HCT116 (cell line): ENCODE results near the gene SHH. TPM values are rescaled to one million over a fixed set of nuclear protein-coding genes. Genes with fewer than 3 reads are reported as not detected.

Source experiments
- ATAC-seq: fragments of 200-7000 bp; cut with Tn5 transposase; 2 replicates; pipeline ENCODE4 v1.9.1; 2020; ENCODE audit warnings: mild to moderate bottlenecking, moderate library complexity
- BruUV-seq: library from RNA; stranded (reverse); fragments of 400-500 nt; replicated peaks from 2 replicates; lab custom pipeline; 2021; lab: Mats Ljungman, UMichigan
- CTCF ChIA-PET: fragments of 300-600 bp; sonication (Branson Sonifier 250); formaldehyde crosslinking; loops from one replicate; lab custom pipeline; 2021; ENCODE audit warnings: antibody characterized with exemption; lab: Charles Lee
- POLR2A ChIA-PET: fragments of 300-600, 350-600 bp; sonication (Branson Sonifier 250); formaldehyde crosslinking; loops from one replicate; lab custom pipeline; 2021; ENCODE audit warnings: antibody characterized with exemption; lab: Charles Lee
- RAD21 ChIA-PET, 2 experiments: fragments of 300-600 bp; sonication (Branson Sonifier 250); formaldehyde crosslinking; loops; one replicate each; lab custom pipeline; 2023; ENCODE audit warnings: low total read pairs in 2 of 2; ENCODE audit not compliant: uncharacterized antibody in 2 of 2, unreplicated experiment in 2 of 2, low non-redundant PET in 1 of 2; lab: Charles Lee
- DNase-seq: peaks from one replicate; pipeline ENCODE4 v3.0.0-alpha.2; 2010; ENCODE audit warnings: low read depth, low spot score
- H2AFZ ChIP-seq: fragments of 200-600 bp; shearing (Covaris generic), sonication (generic); 2 replicates; pipeline ENCODE4 v1.6.1; 2017; ENCODE audit warnings: low read depth, mixed run types, mixed read lengths, antibody characterized with exemption, low read length; ENCODE audit not compliant: poor library complexity, severe bottlenecking
- H3K27ac ChIP-seq: 2 replicates; pipeline ENCODE4 v1.5.1; 2012; ENCODE audit warnings: low read depth, low read length
- H3K27me3 ChIP-seq: fragments of 200-600 bp; sonication (generic); 2 replicates; pipeline ENCODE4 v1.6.1; 2016; ENCODE audit warnings: mixed run types, low read length, mixed read lengths; ENCODE audit not compliant: insufficient read depth
- H3K36me3 ChIP-seq, 2 experiments: fragments of 200-500 bp in 1 of 2; fragments of 200-600 bp in 1 of 2; sonication (Bioruptor generic) in 1 of 2; sonication (generic) in 1 of 2; 2 replicates each; pipeline versions ENCODE4 v1.5.1 to v1.6.1; 2014 to 2016; ENCODE audit warnings: low read length in 2 of 2, inconsistent platforms in 1 of 2, mixed read lengths in 1 of 2, mixed run types in 1 of 2; ENCODE audit not compliant: insufficient read depth in 2 of 2, control insufficient read depth in 1 of 2
- H3K4me1 ChIP-seq, 2 experiments: fragments of 200-600 bp in 1 of 2; sonication (generic) in 1 of 2; 2 replicates each; pipeline versions ENCODE4 v1.5.1 to v1.6.1; 2012 to 2017; ENCODE audit warnings: low read length in 2 of 2, inconsistent platforms in 1 of 2, mild to moderate bottlenecking in 1 of 2, mixed read lengths in 1 of 2, mixed run types in 1 of 2, moderate library complexity in 1 of 2; ENCODE audit not compliant: insufficient read depth in 2 of 2, control insufficient read depth in 1 of 2
- H3K4me2 ChIP-seq: fragments of 200-600 bp; sonication (generic); 2 replicates; pipeline ENCODE4 v1.6.1; 2017; ENCODE audit warnings: mixed run types, low read length, mixed read lengths
- H3K4me3 ChIP-seq, 2 experiments: fragments of 200-600 bp in 1 of 2; sonication (generic) in 1 of 2; replicated peaks in 1 of 2; 2 replicates each; pipeline ENCODE4 v1.5.1; 2011 to 2016; ENCODE audit warnings: low read length in 2 of 2, control low read depth in 1 of 2, low read depth in 1 of 2, mild to moderate bottlenecking in 1 of 2, mixed read lengths in 1 of 2, mixed run types in 1 of 2
- H3K79me2 ChIP-seq: fragments of 200-600 bp; sonication (generic); 2 replicates; pipeline ENCODE4 v1.6.1; 2017; ENCODE audit warnings: mild to moderate bottlenecking, mixed run types, low read length, moderate library complexity, mixed read lengths; ENCODE audit not compliant: insufficient read depth
- H3K9ac ChIP-seq: fragments of 200-600 bp; sonication (generic); 2 replicates; pipeline ENCODE4 v1.6.1; 2016; ENCODE audit warnings: low read length, mixed read lengths
- H3K9me2 ChIP-seq: fragments of 200-600 bp; sonication (generic), shearing (Covaris generic); 2 replicates; pipeline ENCODE4 v1.6.1; 2017; ENCODE audit warnings: mixed run types, mild to moderate bottlenecking, moderate library complexity; ENCODE audit not compliant: insufficient read depth
- H3K9me3 ChIP-seq, 2 experiments: fragments of 200-500 bp in 1 of 2; fragments of 200-600 bp in 1 of 2; sonication (Bioruptor generic) in 1 of 2; sonication (generic) in 1 of 2; 2 replicates each; pipeline ENCODE4 v1.6.1; 2014 to 2017; ENCODE audit warnings: low read length in 2 of 2, mixed read lengths in 2 of 2, inconsistent platforms in 1 of 2, low read depth in 1 of 2, mild to moderate bottlenecking in 1 of 2, mixed run types in 1 of 2, moderate library complexity in 1 of 2; ENCODE audit not compliant: control insufficient read depth in 1 of 2, insufficient read depth in 1 of 2
- H4K20me1 ChIP-seq: fragments of 200-600 bp; sonication (generic), shearing (Covaris generic); 2 replicates; pipeline ENCODE4 v1.6.1; 2017; ENCODE audit warnings: mixed run types, mild to moderate bottlenecking, moderate library complexity; ENCODE audit not compliant: insufficient read depth
- CEBPB ChIP-seq: IDR thresholded peaks from 2 replicates; pipeline ENCODE4 v1.6.1; 2012; ENCODE audit warnings: low read depth
- CTCF ChIP-seq, 3 experiments: fragments of 200-600 bp in 1 of 3; sonication (generic) in 1 of 3; IDR thresholded peaks in 2 of 3; conservative IDR thresholded peaks in 1 of 3; 2 replicates each; pipeline ENCODE4 v1.5.1; 2012 to 2017; ENCODE audit warnings: low read depth in 2 of 3, low read length in 2 of 3, antibody characterized with exemption in 1 of 3, borderline replicate concordance in 1 of 3, control low read depth in 1 of 3, mild to moderate bottlenecking in 1 of 3, mixed read lengths in 1 of 3, mixed run types in 1 of 3, moderate library complexity in 1 of 3; ENCODE audit not compliant: insufficient read depth in 1 of 3
- FOSL1 ChIP-seq: IDR thresholded peaks from 2 replicates; pipeline ENCODE4 v1.6.1; 2012; ENCODE audit warnings: low read depth
- POLR2A ChIP-seq: IDR thresholded peaks from 2 replicates; pipeline ENCODE4 v1.7.0; 2011; ENCODE audit warnings: borderline replicate concordance; ENCODE audit not compliant: insufficient read depth, insufficient read length; ENCODE audit errors: extremely low read depth
- RAD21 ChIP-seq: IDR thresholded peaks from 2 replicates; pipeline ENCODE4 v1.6.1; 2012; ENCODE audit warnings: low read depth, mild to moderate bottlenecking
- REST ChIP-seq: IDR thresholded peaks from 2 replicates; pipeline ENCODE4 v1.6.1; 2012; ENCODE audit warnings: low read depth
- SIN3A ChIP-seq: IDR thresholded peaks from 2 replicates; pipeline ENCODE4 v1.6.1; 2012; ENCODE audit warnings: low read depth
- TCF7L2 ChIP-seq: IDR thresholded peaks from 2 replicates; pipeline ENCODE4 v1.7.0; 2011; ENCODE audit warnings: borderline replicate concordance, inconsistent platforms; ENCODE audit not compliant: insufficient read depth, insufficient read length; ENCODE audit errors: extremely low read depth
- ZFX ChIP-seq: fragments of 450-650 bp; IDR thresholded peaks from 2 replicates; pipeline ENCODE4 v1.6.1; 2017
- intact Hi-C: fragments of 100-400 bp; cut with micrococcal nuclease; formaldehyde crosslinking; loops from 2 replicates; pipeline ENCODE4 v1.10.0; 2022
- total RNA-seq: library from RNA; stranded (reverse); gene quantifications from one replicate; pipeline ENCODE4 v1.2.1, GENCODE V29; 2021; ENCODE audit not compliant: unreplicated experiment
- TF ChIP-seq, protein P1 (sequence below): IDR thresholded peaks from 2 replicates; pipeline ENCODE4 v1.6.1; 2012
- TF ChIP-seq, protein P2 (sequence below): IDR thresholded peaks from 2 replicates; pipeline ENCODE4 v1.6.1; 2012

The SHH gene
- total RNA-seq, 1 experiment from 2014 or later = 0.32 TPM

DNA sequence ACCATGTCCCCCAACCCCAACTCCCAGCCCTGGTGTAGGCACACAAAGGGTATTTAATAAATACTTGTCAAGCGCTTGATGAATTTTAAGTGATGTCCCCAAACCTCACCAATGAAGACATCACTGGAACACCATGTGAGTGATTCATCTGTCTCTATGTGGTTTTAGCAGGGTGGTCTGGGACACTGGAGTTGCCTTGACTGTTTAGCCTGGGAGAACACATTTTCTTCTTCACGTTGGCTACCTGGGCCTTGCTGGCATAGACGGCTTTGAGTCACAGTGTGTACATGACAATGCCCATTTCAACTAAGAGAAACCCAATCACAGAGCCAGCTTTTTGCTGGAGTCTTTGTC is 24.8 kb upstream of the SHH start (continued):
- no peak for TF ChIP-seq CTCF (IDR thresholded peaks at IDR 0.05 in 2 of 3, conservative IDR thresholded peaks at IDR 0.05 in 1 of 3; ENCODE audit: borderline replicate concordance in 1 of 3, insufficient read depth in 1 of 3, low read depth in 2 of 3, low read length in 2 of 3)

DNA sequence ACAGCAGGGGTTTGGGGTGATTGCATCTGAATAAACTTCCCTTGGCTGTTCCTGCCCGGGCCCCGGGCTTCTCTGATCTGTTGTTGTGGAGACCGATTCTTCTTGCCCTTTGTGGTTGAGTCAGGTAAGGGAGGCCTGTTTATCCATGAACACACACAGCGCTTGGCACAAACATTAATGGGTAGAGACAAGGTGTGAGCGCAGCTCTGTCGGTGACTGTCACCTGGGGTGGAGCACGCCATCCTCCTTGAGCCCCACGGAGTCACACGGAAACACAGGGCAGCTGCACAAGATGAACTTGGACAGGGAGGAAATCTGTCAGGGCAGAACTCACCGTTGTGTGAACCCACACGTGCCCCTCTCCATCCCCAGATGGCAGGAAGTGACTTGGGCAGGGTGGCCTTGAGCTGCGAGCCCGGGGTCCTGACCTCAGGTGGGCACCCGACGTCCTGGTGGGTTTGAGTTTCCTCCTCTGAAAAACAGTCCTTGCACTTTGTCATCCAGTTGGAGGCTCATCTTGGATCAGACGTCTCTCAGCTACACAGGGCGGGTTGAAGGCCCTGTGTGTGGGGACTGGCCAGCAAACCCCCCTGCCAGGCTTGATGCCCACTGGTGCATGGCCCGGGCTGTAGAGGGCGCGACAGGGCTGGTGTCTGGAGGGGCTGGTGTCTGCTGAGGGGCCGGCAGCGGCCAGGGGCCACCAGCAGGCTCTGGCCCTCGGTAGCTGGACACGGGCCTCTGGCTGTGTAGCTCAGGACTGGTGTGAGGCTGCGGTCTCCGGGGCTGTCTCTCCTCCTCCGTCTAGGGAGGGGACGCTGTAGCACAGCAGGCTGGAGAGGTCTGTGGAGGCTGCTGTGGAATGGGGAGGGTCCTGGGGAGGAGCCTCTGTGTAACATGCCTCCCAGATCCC is 24.2 kb upstream of the SHH start:
- H3K4me2 ChIP-seq = no peak overlapping the region
- intact Hi-C loops = no loop called here
- H3K9me2 ChIP-seq = no peaks in the 10 kb centered on the region
- no peak overlapping the region for H3K4me3 ChIP-seq
- H3K27ac ChIP-seq = no peak overlapping the region
- BruUV-seq = no TSS peak
- POLR2A ChIA-PET = no interaction called here
- H3K79me2 ChIP-seq = no peaks in the 10 kb centered on the region
- H3K36me3 ChIP-seq = no peaks in the 10 kb centered on the region
- TF ChIP-seq TCF7L2 (no peak), CTCF (IDR thresholded peaks at IDR 0.05 in 2 of 3, conservative IDR thresholded peaks at IDR 0.05 in 1 of 3; ENCODE audit: borderline replicate concordance in 1 of 3, insufficient read depth in 1 of 3, low read depth in 2 of 3, low read length in 2 of 3) (no peak), RAD21 (no peak), CEBPB (no peak), POLR2A (no peak), FOSL1 (no peak), REST (no peak), ZFX (no peak), SIN3A (no peak)
- TF ChIP-seq, protein P1, sequence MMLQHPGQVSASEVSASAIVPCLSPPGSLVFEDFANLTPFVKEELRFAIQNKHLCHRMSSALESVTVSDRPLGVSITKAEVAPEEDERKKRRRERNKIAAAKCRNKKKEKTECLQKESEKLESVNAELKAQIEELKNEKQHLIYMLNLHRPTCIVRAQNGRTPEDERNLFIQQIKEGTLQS = no peak
- TF ChIP-seq, protein P2, sequence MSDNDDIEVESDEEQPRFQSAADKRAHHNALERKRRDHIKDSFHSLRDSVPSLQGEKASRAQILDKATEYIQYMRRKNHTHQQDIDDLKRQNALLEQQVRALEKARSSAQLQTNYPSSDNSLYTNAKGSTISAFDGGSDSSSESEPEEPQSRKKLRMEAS = no peak
- CTCF ChIA-PET = no interaction called here
- no peak for DNase-seq
- H2AFZ ChIP-seq = no peak overlapping the region
- ATAC-seq = no peak
- RAD21 ChIA-PET = no interaction called here
- no peaks in the 10 kb centered on the region for H3K4me1 ChIP-seq
- no peaks in the 10 kb centered on the region for H3K9me3 ChIP-seq
- H3K27me3 ChIP-seq = no peaks in the 10 kb centered on the region
- H3K9ac ChIP-seq = no peak overlapping the region
- H4K20me1 ChIP-seq = no peaks in the 10 kb centered on the region
